Endodermal cell (in vitro differentiated cells): ENCODE data around the gene STAC. TPM values are rescaled to one million over a fixed set of nuclear protein-coding genes. Genes with fewer than 3 reads are reported as not detected.

Source experiments
- DNase-seq: peaks from one replicate; pipeline ENCODE4 v3.0.0-alpha.2; 2017
- H3K27ac ChIP-seq: 2 replicates; pipeline ENCODE4 v1.5.1; 2013; ENCODE audit warnings: mild to moderate bottlenecking, low read depth, low read length, moderate library complexity
- H3K27me3 ChIP-seq: 2 replicates; pipeline ENCODE4 v1.6.1; 2013; ENCODE audit warnings: mild to moderate bottlenecking, low read length, moderate library complexity; ENCODE audit not compliant: insufficient read depth, control insufficient read depth, poor library complexity, severe bottlenecking
- H3K36me3 ChIP-seq: 2 replicates; pipeline ENCODE4 v1.7.0; 2013; ENCODE audit warnings: mild to moderate bottlenecking, low read length, moderate library complexity; ENCODE audit not compliant: control insufficient read depth, insufficient read depth
- H3K4me1 ChIP-seq: one replicate; pipeline ENCODE4 v1.7.0; 2013; ENCODE audit warnings: low read length; ENCODE audit not compliant: control insufficient read depth, insufficient read depth
- H3K4me3 ChIP-seq: 2 replicates; pipeline ENCODE4 v1.5.1; 2013; ENCODE audit warnings: mild to moderate bottlenecking, low read length, moderate library complexity
- H3K9ac ChIP-seq: 2 replicates; pipeline ENCODE4 v1.6.1; 2013; ENCODE audit warnings: mild to moderate bottlenecking, low read length, moderate library complexity; ENCODE audit not compliant: poor library complexity, severe bottlenecking; ENCODE audit errors: extremely low read depth
- H3K9me3 ChIP-seq: 2 replicates; pipeline ENCODE4 v1.6.1; 2013; ENCODE audit warnings: mild to moderate bottlenecking, low read length, moderate library complexity; ENCODE audit not compliant: control insufficient read depth
- H3K27ac Mint-ChIP-seq: 2 replicates; pipeline ENCODE4 v1.8.0; 2020; ENCODE audit warnings: mixed read lengths
- H3K27me3 Mint-ChIP-seq: 2 replicates; pipeline ENCODE4 v1.8.0; 2021; ENCODE audit warnings: mild to moderate bottlenecking, mixed read lengths; ENCODE audit not compliant: insufficient read depth
- H3K36me3 Mint-ChIP-seq: 2 replicates; pipeline ENCODE4 v1.8.0; 2020; ENCODE audit warnings: low read depth, mixed read lengths
- H3K4me1 Mint-ChIP-seq: 2 replicates; pipeline ENCODE4 v1.8.0; 2020; ENCODE audit warnings: mixed read lengths
- H3K4me3 Mint-ChIP-seq: 2 replicates; pipeline ENCODE4 v1.8.0; 2020; ENCODE audit warnings: mild to moderate bottlenecking, moderate library complexity, mixed read lengths
- H3K9me3 Mint-ChIP-seq: 2 replicates; pipeline ENCODE4 v1.8.0; 2020; ENCODE audit warnings: mild to moderate bottlenecking, mixed read lengths
- CTCF ChIP-seq: fragments of 200-600 bp; sonication (generic); conservative IDR thresholded peaks from 2 replicates; pipeline ENCODE4 v1.5.0; 2021; ENCODE audit warnings: antibody characterized with exemption, mild to moderate bottlenecking
- WGBS, 2 experiments: methylation state at CpG; one replicate each; pipeline versions ENCODE4 v1.1.5 to v1.1.7; 2013; ENCODE audit warnings: missing lambda C conversion rate in 2 of 2, mixed read lengths in 1 of 2; ENCODE audit not compliant: insufficient coverage in 1 of 2, insufficient read length in 1 of 2; 5-methylcytosine and 5-hydroxymethylcytosine counted together
- total RNA-seq, 2 donors: library from RNA; stranded (reverse); fragmentation: NEBNext Ultra II Directional in 1 of 2; extraction: Animal tissue kit (Norgen Biotek cat#: 25700) in 1 of 2; gene quantifications; 2 replicates in 1 of 2; 3 replicates in 1 of 2; pipeline ENCODE4 v1.2.1, GENCODE V29; 2021

The STAC gene
- total RNA-seq, 2 donors from 2014 or later = 0.80 to 1.2 TPM

GRCh38 chr3:36429986-36430485, 49.7 kb downstream of the STAC start:
- Mint-ChIP-seq H3K27me3 (no peaks in the 10 kb centered on the region), H3K36me3 (no peaks in the 10 kb centered on the region), H3K4me1 (no peaks in the 10 kb centered on the region), H3K27ac (no peak overlapping the region), H3K9me3 (no peaks in the 10 kb centered on the region), H3K4me3 (no peak overlapping the region)
- no peaks in the 10 kb centered on the region for H3K4me1 ChIP-seq
- no peak overlapping the region for H3K27ac ChIP-seq
- H3K36me3 ChIP-seq = no peaks in the 10 kb centered on the region
- no peaks in the 10 kb centered on the region for H3K27me3 ChIP-seq
- no peak overlapping the region for H3K4me3 ChIP-seq
- no peak for TF ChIP-seq CTCF
- 90 to 100% methylated on average over 2 to 3 of the region's 3 CpGs for WGBS, 2 experiments
- H3K9ac ChIP-seq = no peak overlapping the region
- no peaks in the 10 kb centered on the region for H3K9me3 ChIP-seq
- no peak for DNase-seq

- no peak for DNase-seq
- TF ChIP-seq CTCF = no peak
- Mint-ChIP-seq H3K27me3 (no peaks in the 10 kb centered on the region), H3K36me3 (no peaks in the 10 kb centered on the region), H3K27ac (no peak overlapping the region), H3K4me3 (no peak overlapping the region), H3K9me3 (no peaks in the 10 kb centered on the region), H3K4me1 (no peaks in the 10 kb centered on the region)
- Histone ChIP-seq H3K9ac (no peak overlapping the region), H3K36me3 (no peaks in the 10 kb centered on the region), H3K9me3 (no peaks in the 10 kb centered on the region), H3K4me3 (no peak overlapping the region), H3K27ac (no peak overlapping the region), H3K4me1 (no peaks in the 10 kb centered on the region), H3K27me3 (no peaks in the 10 kb centered on the region)
Measured at GRCh38 chr3:36433511-36433910, 53.2 kb downstream of the STAC start.

GRCh38 chr3:36434687-36435426, 54.6 kb downstream of the STAC start:
- no peak for DNase-seq
- TF ChIP-seq CTCF = no peak
- Histone ChIP-seq H3K27ac (no peak overlapping the region), H3K9me3 (no peaks in the 10 kb centered on the region), H3K4me1 (no peaks in the 10 kb centered on the region), H3K36me3 (no peaks in the 10 kb centered on the region), H3K27me3 (no peaks in the 10 kb centered on the region), H3K9ac (no peak overlapping the region), H3K4me3 (no peak overlapping the region)
- Mint-ChIP-seq H3K9me3 (no peaks in the 10 kb centered on the region), H3K4me3 (no peak overlapping the region), H3K27ac (no peak overlapping the region), H3K36me3 (no peaks in the 10 kb centered on the region), H3K4me1 (no peaks in the 10 kb centered on the region), H3K27me3 (peaks cover 2% of the 10 kb centered on the region)
- 94 to 95% methylated on average over 2 of the region's 2 CpGs for WGBS, 2 experiments
